WTC11 (cell line): Measurements from ENCODE around the gene CD244. TPM values are rescaled to one million over a fixed set of nuclear protein-coding genes. Genes with fewer than 3 reads are reported as not detected.

Experiments
- total RNA-seq: library from RNA; stranded (reverse); gene quantifications from 3 replicates; pipeline ENCODE4 v1.2.3, GENCODE V29; 2021

Gene CD244
- total RNA-seq, 1 experiment from 2014 or later: not detected

Other genes with a start within 250 kb of the CD244 start
- 0.11 to 0.15 TPM (median 0.11 TPM) in 3 replicates for gene SLAMF1, start 215.8 kb downstream of the CD244 start, total RNA-seq
- 0.37 to 0.96 TPM (median 0.66 TPM) in 3 replicates for gene CD48, start 151.1 kb downstream of the CD244 start, total RNA-seq
- gene SLAMF7, start 123.6 kb downstream of the CD244 start, total RNA-seq: 0.07 to 0.15 TPM in 2 of 3 replicates, not detected in the other
- 0.18 TPM in 1 of 3 replicates, not detected in the others for gene LY9, start 66.7 kb downstream of the CD244 start, total RNA-seq
- gene ITLN1, start 22.3 kb upstream of the CD244 start, total RNA-seq: not detected in 3 replicates
- gene ITLN2, start 91.9 kb upstream of the CD244 start, total RNA-seq: 5.9 to 7.8 TPM (median 7.0 TPM) in 3 replicates
- 202 to 213 TPM (median 203 TPM) in 3 replicates for gene F11R, start 158.3 kb upstream of the CD244 start, total RNA-seq
- 74.5 to 107 TPM (median 100 TPM) in 3 replicates for gene TSTD1, start 176.1 kb upstream of the CD244 start, total RNA-seq
- 55.9 to 65.6 TPM (median 57.8 TPM) in 3 replicates for gene USF1, start 183.1 kb upstream of the CD244 start, total RNA-seq
- gene ARHGAP30, start 207.0 kb upstream of the CD244 start, total RNA-seq: 0.39 to 0.92 TPM (median 0.52 TPM) in 3 replicates
- 0.46 to 1.7 TPM (median 0.48 TPM) in 3 replicates for gene NECTIN4, start 226.7 kb upstream of the CD244 start, total RNA-seq
- 5.8 to 8.7 TPM (median 8.7 TPM) in 3 replicates for gene KLHDC9, start 235.5 kb upstream of the CD244 start, total RNA-seq